ENCODE results near the gene SLC46A2.

SLC46A2 gene

DNA sequence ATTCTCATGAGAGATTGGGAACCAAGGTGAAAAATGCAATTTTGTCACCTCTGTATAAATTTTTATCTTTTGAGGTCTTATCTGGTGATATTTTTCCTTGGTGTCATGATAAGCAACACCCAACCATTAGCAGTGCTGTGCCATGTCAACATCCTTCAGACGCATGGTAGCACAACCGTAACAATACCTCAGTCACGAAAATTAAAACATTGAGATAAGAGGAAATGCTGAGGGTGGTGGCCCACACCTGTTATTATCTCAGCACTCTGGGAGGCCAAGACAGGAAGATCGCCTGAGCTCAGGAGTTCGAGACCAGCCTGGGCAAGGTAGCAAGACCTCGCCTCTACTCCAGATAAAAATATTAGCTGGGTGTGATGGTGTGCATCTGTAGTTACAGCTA lies 32.7 kb downstream of the SLC46A2 start:
- no peak for DNase-seq (ENCODE audit: low read depth in 2 of 2)

GRCh38 chr9:112856843-112857242 lies 33.8 kb downstream of the SLC46A2 start:
- DNase-seq (ENCODE audit: low read depth in 2 of 2): no peak

DNA sequence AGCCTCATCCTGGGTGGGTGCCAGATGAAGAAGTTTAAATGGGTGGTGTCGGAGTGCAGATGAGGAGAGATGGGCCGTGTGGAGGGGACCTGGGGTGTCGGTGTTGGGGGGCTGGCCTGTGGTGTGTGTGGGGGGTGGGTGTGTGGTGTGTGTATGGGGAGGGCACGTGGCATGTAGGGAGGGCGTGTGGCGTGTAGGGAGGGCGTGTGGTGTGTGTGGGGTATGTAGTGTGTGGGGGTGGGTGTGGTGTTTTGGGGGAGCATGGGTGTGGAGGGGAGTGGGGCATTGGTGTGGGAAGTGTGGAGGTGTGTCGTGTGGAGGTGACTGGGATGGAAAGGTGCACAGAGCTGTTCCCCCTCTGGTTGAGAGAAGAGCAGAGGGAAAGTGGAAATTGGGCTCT lies 34.5 kb downstream of the SLC46A2 start:
- no peak for DNase-seq (ENCODE audit: low read depth in 2 of 2)

DNA sequence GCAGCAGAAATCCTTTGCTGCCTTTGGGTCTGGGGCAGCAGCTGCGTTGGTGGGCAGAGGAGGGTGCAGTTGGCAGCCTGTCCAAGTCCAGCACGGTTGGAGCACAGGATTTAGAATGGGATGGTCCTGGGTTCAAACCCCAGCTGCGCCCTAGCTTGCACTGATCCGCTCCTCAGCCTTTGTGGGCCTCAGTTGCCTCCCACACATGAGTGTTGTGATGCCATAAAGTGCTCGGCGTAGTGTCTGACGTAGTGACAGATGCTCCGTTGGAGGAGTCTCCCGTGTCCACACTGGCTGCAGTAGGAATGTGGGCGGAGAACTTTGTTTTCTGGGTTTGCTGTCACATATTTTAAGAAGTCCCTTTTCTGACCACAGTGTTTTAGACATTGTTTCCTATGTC lies 36.0 kb downstream of the SLC46A2 start:
- DNase-seq (ENCODE audit: low read depth in 2 of 2): no peak

DNA sequence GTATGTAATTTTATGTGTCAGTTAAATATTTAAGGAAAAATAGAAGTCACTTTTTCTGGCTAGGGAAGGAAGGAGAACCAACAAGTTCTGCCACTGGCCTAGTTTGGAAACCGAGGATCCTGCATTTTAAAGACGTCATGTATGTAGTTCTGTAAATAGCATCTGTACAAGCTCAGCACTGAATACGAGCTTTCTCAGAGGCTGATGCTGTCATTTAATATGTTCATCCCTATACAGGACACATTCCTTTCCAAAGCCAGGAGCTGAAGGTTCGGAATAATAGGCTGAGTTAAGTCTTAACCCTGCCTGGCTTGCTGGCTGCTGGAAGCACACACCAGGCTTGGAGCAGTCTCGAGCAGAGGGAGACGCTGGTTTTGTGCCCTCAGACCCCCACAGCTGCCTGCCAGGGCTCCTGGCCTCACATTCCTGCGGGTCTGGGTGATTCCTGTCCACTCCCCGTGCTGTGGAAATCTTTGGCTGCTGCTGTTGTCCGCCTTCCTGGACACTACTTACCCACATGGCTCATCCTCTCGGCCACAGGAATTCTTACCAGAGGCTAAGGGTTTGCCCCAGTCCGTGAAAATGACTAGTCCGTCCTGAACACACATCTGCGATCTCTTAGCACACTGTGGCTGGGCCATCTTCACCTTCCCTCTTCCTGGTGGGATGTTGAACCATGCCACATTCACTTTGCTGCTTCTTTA lies 36.6 kb downstream of the SLC46A2 start:
- no peak for DNase-seq (ENCODE audit: low read depth in 2 of 2)

- DNase-seq (ENCODE audit: low read depth in 2 of 2): no peak
Observed at GRCh38 chr9:112852741-112853504, 37.8 kb downstream of the SLC46A2 start.

- no peak for DNase-seq (ENCODE audit: low read depth in 2 of 2)
Observed at GRCh38 chr9:112850840-112851239, 39.8 kb downstream of the SLC46A2 start.

- no peak for DNase-seq (ENCODE audit: low read depth in 2 of 2)
Observed at GRCh38 chr9:112849363-112849922, 41.2 kb downstream of the SLC46A2 start.

DNA sequence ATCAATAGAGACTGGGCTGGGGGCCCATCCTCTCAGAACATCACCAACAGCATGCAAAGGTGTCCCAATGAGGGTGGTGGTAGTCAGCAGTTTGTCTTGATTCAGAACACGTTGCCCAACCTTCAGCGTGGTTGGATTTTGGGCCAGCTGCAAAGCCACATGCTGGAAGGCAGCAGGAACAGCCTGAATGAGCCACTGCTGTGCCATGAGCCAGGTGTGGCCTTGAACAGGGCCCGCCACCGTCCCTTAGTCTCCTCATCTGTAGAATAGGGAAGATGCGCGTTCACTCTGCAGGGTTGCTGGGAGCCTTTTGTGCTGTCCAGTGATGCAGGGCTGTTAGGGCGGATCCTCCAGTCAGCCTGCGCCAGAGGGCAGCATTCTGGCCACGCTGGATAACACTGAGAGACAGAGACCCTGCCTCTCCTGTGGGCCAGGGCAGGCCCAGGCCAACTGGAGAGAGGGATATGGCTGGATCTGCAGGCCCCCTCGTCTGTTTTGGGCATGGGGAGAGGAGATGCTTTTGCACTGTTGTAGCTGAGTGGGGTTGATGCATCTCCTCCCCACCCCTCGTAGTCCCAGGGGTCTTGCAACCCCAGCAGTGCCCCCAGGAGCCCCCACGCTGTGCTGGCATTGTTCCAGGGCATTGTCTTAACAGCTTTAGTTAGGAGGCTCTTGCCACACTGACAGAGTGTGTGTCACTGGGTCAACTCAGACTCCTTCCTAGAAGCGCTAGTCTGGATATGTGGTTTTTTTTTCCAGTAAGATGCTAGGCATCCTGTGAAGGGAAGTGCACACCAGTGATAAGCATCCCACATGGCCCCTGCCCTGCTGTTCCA lies 42.1 kb downstream of the SLC46A2 start:
- DNase-seq (ENCODE audit: low read depth in 2 of 2): no peak

GRCh38 chr9:112846528-112847488 lies 43.9 kb downstream of the SLC46A2 start:
- DNase-seq (ENCODE audit: low read depth in 2 of 2): no peak

GRCh38 chr9:112844771-112845542 lies 45.7 kb downstream of the SLC46A2 start:
- peak; percentile 35 to 41 for DNase-seq (ENCODE audit: low read depth in 2 of 2)

GRCh38 chr9:112842555-112842954 lies 48.1 kb downstream of the SLC46A2 start:
- DNase-seq (ENCODE audit: low read depth in 2 of 2): no peak

GRCh38 chr9:112841261-112841660 lies 49.4 kb downstream of the SLC46A2 start:
- no peak for DNase-seq (ENCODE audit: low read depth in 2 of 2)

GRCh38 chr9:112839331-112839730 lies 51.3 kb downstream of the SLC46A2 start:
- no peak for DNase-seq (ENCODE audit: low read depth in 2 of 2)

DNA sequence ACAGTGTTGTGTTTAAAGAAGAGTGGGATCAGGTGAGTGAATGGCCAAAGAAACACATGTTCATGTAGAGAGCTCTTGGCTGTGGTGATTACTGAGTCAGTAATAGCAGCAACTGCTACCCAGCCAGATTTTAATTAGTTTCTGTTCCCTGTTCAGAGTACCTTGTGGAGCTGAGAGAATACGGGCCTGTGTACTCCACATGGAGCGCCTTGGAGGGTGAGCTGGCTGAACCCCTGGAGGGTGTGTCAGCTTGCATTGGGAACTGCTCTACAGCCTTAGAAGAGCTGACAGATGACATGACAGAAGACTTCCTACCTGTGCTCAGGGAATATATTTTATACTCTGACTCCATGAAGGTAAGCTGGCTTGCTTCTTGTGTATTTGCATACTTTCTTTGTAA lies 52.3 kb downstream of the SLC46A2 start:
- DNase-seq (ENCODE audit: low read depth in 2 of 2): no peak

GRCh38 chr9:112836394-112836793 lies 54.3 kb downstream of the SLC46A2 start:
- DNase-seq (ENCODE audit: low read depth in 2 of 2): no peak

DNA sequence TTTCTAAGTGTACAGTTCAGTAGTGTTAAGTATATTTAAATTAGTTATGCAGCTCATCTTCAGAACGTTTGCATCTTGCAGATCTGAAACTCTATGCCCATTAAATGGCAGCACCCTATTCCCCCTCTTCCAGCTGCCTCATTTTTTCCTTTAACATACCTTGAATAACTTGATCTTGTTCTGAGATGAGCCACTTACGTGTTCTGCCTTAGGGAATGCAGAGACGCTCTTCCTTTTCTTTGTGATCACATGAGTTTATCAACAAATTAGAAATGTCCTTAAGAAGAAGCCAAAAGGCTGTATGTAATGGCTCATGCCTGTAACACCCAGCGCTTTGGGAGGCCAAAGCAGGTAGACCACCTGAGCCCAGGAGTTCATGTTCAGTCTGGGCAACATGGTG lies 57.6 kb downstream of the SLC46A2 start:
- DNase-seq (ENCODE audit: low read depth in 2 of 2): no peak

GRCh38 chr9:112831969-112832368 lies 58.7 kb downstream of the SLC46A2 start:
- no peak for DNase-seq (ENCODE audit: low read depth in 2 of 2)

DNA sequence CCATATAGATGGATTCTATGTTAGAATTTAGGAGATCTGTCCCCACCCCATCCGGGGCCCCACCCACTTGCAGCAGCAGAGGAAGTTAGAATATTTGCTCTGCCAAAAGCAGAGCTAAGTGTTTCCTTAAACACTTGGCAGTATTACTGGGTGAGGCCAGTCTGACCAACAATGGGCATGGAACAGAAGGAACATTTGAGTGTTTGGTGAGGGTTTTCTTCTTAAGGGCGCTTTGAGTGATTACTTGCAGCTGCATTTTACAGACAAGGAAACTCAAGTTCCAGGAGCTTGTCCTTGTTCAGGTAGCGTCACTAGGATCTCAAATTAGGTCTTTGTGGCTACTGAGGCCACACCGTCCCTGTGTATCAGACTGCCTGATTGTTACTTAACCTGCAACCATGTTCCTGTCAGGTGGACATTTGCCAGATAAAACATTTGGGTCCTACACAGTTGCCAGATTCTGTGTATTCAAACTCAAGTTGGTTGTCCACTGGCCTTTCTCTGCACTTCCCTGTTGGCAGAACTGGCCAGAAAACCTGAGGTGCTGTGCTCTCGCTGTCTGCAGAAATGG lies 59.3 kb downstream of the SLC46A2 start:
- no peak for DNase-seq (ENCODE audit: low read depth in 2 of 2)

Measured in stimulated activated CD8-positive, alpha-beta memory T cell treated with anti-CD3 and anti-CD28 coated beads, Interleukin-15, amount 100 ng/mL, for 4 hours (primary cell).